GM13976 (cell line): ENCODE measurements around the gene UBE2C.

ENCODE experiments used
- DNase-seq: peaks from one replicate; pipeline ENCODE4 v3.0.0; 2012; ENCODE audit warnings: low spot score
- CTCF ChIP-seq: IDR thresholded peaks from 2 replicates; pipeline ENCODE4 v1.5.1; 2012; ENCODE audit warnings: borderline replicate concordance, mild to moderate bottlenecking; ENCODE audit not compliant: insufficient read depth; ENCODE audit errors: extremely low read depth, missing control alignments, control extremely low read depth
- in situ Hi-C: fragments of 300-500 bp; cut with MboI; formaldehyde crosslinking; loops from one replicate; pipeline ENCODE4 v1.12.0; 2022; ENCODE audit warnings: low sequenced_read_pairs, mixed read lengths, inconsistent platforms; ENCODE audit not compliant: unreplicated experiment

Gene UBE2C

GRCh38 chr20:45798935-45799642 is 13.4 kb upstream of the UBE2C start:
- peak; percentile 71 for DNase-seq
- TF ChIP-seq CTCF = peak; percentile 57
- in situ Hi-C loops = no loop called here

GRCh38 chr20:45801851-45802250 is 10.6 kb upstream of the UBE2C start:
- DNase-seq = no peak
- TF ChIP-seq CTCF = no peak
- in situ Hi-C loops = no loop called here

- DNase-seq = no peak
- no peak for TF ChIP-seq CTCF
- in situ Hi-C loops = no loop called here
Measured at GRCh38 chr20:45810191-45810970, 2.1 kb upstream of the UBE2C start.

GRCh38 chr20:45813006-45813340 is 529 bp downstream of the UBE2C start:
- no peak for TF ChIP-seq CTCF
- DNase-seq = no peak
- in situ Hi-C loops = no loop called here

- in situ Hi-C loops = no loop called here
- no peak for TF ChIP-seq CTCF
- no peak for DNase-seq
Measured at GRCh38 chr20:45813489-45813888, 1.0 kb downstream of the UBE2C start.

- in situ Hi-C loops = no loop called here
- no peak for DNase-seq
- no peak for TF ChIP-seq CTCF
Measured at GRCh38 chr20:45814314-45814713, 1.9 kb downstream of the UBE2C start.
